DND-41 (cell line): Measurements from ENCODE around the gene GPR34.
A peak's percentile ranks its signal among the peaks of the same experiment; 100 is the strongest.
"Not testable (repeated sequence)": the region's sequence is repeated elsewhere in the genome, so short reads cannot be mapped to it uniquely, and the experiment has no call there.

ENCODE experiments used
- ATAC-seq: fragments of 200-7000 bp; cut with Tn5 transposase; 3 replicates; pipeline ENCODE4 v1.9.1; 2021; ENCODE audit warnings: low read depth; ENCODE audit not compliant: insufficient read depth
- DNase-seq: peaks from one replicate; pipeline ENCODE4 v3.0.0-alpha.2; 2020
- H2AFZ ChIP-seq: 2 replicates; pipeline ENCODE4 v1.6.0; 2012; ENCODE audit warnings: low read depth, low read length
- H3K27ac ChIP-seq: 2 replicates; pipeline ENCODE4 v1.5.1; 2012; ENCODE audit warnings: low read length, inconsistent platforms
- H3K27me3 ChIP-seq: fragments of 200-600 bp; sonication (generic); 2 replicates; pipeline ENCODE4 v1.6.0; 2012; ENCODE audit warnings: low read length, mild to moderate bottlenecking, inconsistent platforms; ENCODE audit not compliant: insufficient read depth, poor library complexity
- H3K36me3 ChIP-seq: 2 replicates; pipeline ENCODE4 v1.5.1; 2012; ENCODE audit warnings: low read length, inconsistent platforms; ENCODE audit not compliant: insufficient read depth
- H3K4me1 ChIP-seq: 2 replicates; pipeline ENCODE4 v1.5.1; 2012; ENCODE audit warnings: mild to moderate bottlenecking, low read length; ENCODE audit not compliant: insufficient read depth
- H3K4me2 ChIP-seq: 2 replicates; pipeline ENCODE4 v1.6.0; 2012; ENCODE audit warnings: mild to moderate bottlenecking, moderate library complexity, low read length, inconsistent platforms; ENCODE audit not compliant: insufficient read depth
- H3K4me3 ChIP-seq, 2 experiments: fragments of 200-600 bp in 1 of 2; shearing (Covaris generic) in 1 of 2; 2 replicates each; pipeline ENCODE4 v1.5.1; 2012 to 2016; ENCODE audit warnings: inconsistent platforms in 2 of 2, low read length in 2 of 2, mild to moderate bottlenecking in 2 of 2, low read depth in 1 of 2, moderate library complexity in 1 of 2
- H3K79me2 ChIP-seq: 2 replicates; pipeline ENCODE4 v1.6.0; 2012; ENCODE audit warnings: low read length, inconsistent platforms; ENCODE audit not compliant: insufficient read depth
- H3K9ac ChIP-seq: 2 replicates; pipeline ENCODE4 v1.6.0; 2012; ENCODE audit warnings: low read depth, mild to moderate bottlenecking, inconsistent platforms, low read length, moderate library complexity
- H3K9me3 ChIP-seq: 2 replicates; pipeline ENCODE4 v1.5.1; 2012; ENCODE audit warnings: low read length, moderate library complexity, mild to moderate bottlenecking, inconsistent platforms; ENCODE audit not compliant: insufficient read depth, severe bottlenecking
- H4K20me1 ChIP-seq: 2 replicates; pipeline ENCODE4 v1.6.0; 2012; ENCODE audit warnings: low read length; ENCODE audit not compliant: insufficient read depth
- CTCF ChIP-seq: IDR thresholded peaks from 2 replicates; pipeline ENCODE4 v1.5.1; 2012; ENCODE audit warnings: borderline replicate concordance, low read length, moderate library complexity, mild to moderate bottlenecking; ENCODE audit not compliant: poor library complexity, severe bottlenecking; ENCODE audit errors: extremely low read depth
- EZH2 ChIP-seq: IDR thresholded peaks from 3 replicates; pipeline ENCODE4 v1.6.1; 2012; ENCODE audit warnings: borderline replicate concordance, low read depth, mild to moderate bottlenecking, moderate library complexity, low read length, inconsistent platforms; ENCODE audit not compliant: severe bottlenecking

GPR34 gene

GRCh38 chrX:41718481-41719235 lies 29.9 kb downstream of the GPR34 start:
- Histone ChIP-seq H3K4me2 (no peak overlapping the region), H3K9me3 (no peaks in the 10 kb centered on the region), H4K20me1 (no peaks in the 10 kb centered on the region), H3K79me2 (no peaks in the 10 kb centered on the region), H3K4me1 (peaks cover 6% of the 10 kb centered on the region; the same call in 1 of the 2 replicates), H3K4me3 (no peak overlapping the region), H2AFZ (no peak overlapping the region), H3K27ac (no peak overlapping the region), H3K27me3 (no peaks in the 10 kb centered on the region), H3K9ac (no peak overlapping the region), H3K36me3 (peaks cover 24% of the 10 kb centered on the region)
- no peak for DNase-seq
- ATAC-seq, result no peak
- TF ChIP-seq CTCF (no peak), EZH2 (no peak)

- H4K20me1 ChIP-seq, H3K4me2 ChIP-seq, H3K27ac ChIP-seq, H3K79me2 ChIP-seq, H3K4me3 ChIP-seq, H3K9me3 ChIP-seq, H3K9ac ChIP-seq, DNase-seq, ATAC-seq, H3K4me1 ChIP-seq, H2AFZ ChIP-seq, H3K27me3 ChIP-seq: not testable (repeated sequence)
- peaks cover 24% of the 10 kb centered on the region for H3K36me3 ChIP-seq
Observed at GRCh38 chrX:41719610-41720009, 30.8 kb downstream of the GPR34 start.

GRCh38 chrX:41720125-41720779 lies 31.5 kb downstream of the GPR34 start:
- no peaks in the 10 kb centered on the region for H3K79me2 ChIP-seq
- H3K27me3 ChIP-seq, result no peaks in the 10 kb centered on the region
- no peaks in the 10 kb centered on the region for H3K9me3 ChIP-seq
- H2AFZ ChIP-seq, result no peak overlapping the region
- no peak overlapping the region for H3K27ac ChIP-seq
- no peaks in the 10 kb centered on the region for H4K20me1 ChIP-seq
- no peak overlapping the region for H3K9ac ChIP-seq
- H3K4me3 ChIP-seq, result no peak overlapping the region
- ATAC-seq (peak; percentile 98), DNase-seq (peak; percentile 70)
- peaks cover 6% of the 10 kb centered on the region; the same call in 1 of the 2 replicates for H3K4me1 ChIP-seq
- no peak overlapping the region for H3K4me2 ChIP-seq
- H3K36me3 ChIP-seq, result peaks cover 24% of the 10 kb centered on the region
- TF ChIP-seq CTCF (no peak), EZH2 (no peak)

- H3K4me2 ChIP-seq, result no peak overlapping the region
- H3K9me3 ChIP-seq, result no peaks in the 10 kb centered on the region
- DNase-seq (no peak), ATAC-seq (no peak)
- no peak overlapping the region for H3K9ac ChIP-seq
- no peak overlapping the region for H3K4me3 ChIP-seq
- no peaks in the 10 kb centered on the region for H3K79me2 ChIP-seq
- no peak overlapping the region for H3K27ac ChIP-seq
- no peaks in the 10 kb centered on the region for H3K27me3 ChIP-seq
- no peaks in the 10 kb centered on the region for H4K20me1 ChIP-seq
- H3K4me1 ChIP-seq, result peaks cover 6% of the 10 kb centered on the region; the same call in 1 of the 2 replicates
- TF ChIP-seq EZH2 (no peak), CTCF (no peak)
- H2AFZ ChIP-seq, result no peak overlapping the region
- peaks cover 24% of the 10 kb centered on the region for H3K36me3 ChIP-seq
Observed at GRCh38 chrX:41721590-41721989, 32.8 kb downstream of the GPR34 start.
